Activated effector memory CD4-positive, alpha-beta T cell treated with Interleukin-2 at 50 U/mL for 16 hours (primary cell): ENCODE results near the gene GDAP1L1.
"Not testable (repeated sequence)": the region's sequence is repeated elsewhere in the genome, so short reads cannot be mapped to it uniquely, and the experiment has no call there.

Experiments
- DNase-seq: peaks from one replicate; pipeline ENCODE4 v3.0.0-alpha.2; 2020

GDAP1L1 gene

GRCh38 chr20:44221368-44221954 is 25.6 kb upstream of the GDAP1L1 start:
- DNase-seq, result no peak

GRCh38 chr20:44222027-44222426 is 25.1 kb upstream of the GDAP1L1 start:
- DNase-seq, result no peak

- DNase-seq, result no peak
Measured at GRCh38 chr20:44222633-44223368, 24.3 kb upstream of the GDAP1L1 start.

GRCh38 chr20:44223721-44224120 is 23.4 kb upstream of the GDAP1L1 start:
- DNase-seq, result no peak

GRCh38 chr20:44224637-44225036 is 22.5 kb upstream of the GDAP1L1 start:
- DNase-seq, result no peak

GRCh38 chr20:44228465-44229258 is 18.4 kb upstream of the GDAP1L1 start:
- no peak for DNase-seq

GRCh38 chr20:44231193-44231592 is 15.9 kb upstream of the GDAP1L1 start:
- no peak for DNase-seq

GRCh38 chr20:44231713-44232468 is 15.2 kb upstream of the GDAP1L1 start:
- no peak for DNase-seq

GRCh38 chr20:44232469-44232856 is 14.6 kb upstream of the GDAP1L1 start:
- not testable (repeated sequence) for DNase-seq

GRCh38 chr20:44233436-44234016 is 13.6 kb upstream of the GDAP1L1 start:
- no peak for DNase-seq

GRCh38 chr20:44234566-44235317 is 12.4 kb upstream of the GDAP1L1 start:
- no peak for DNase-seq

- DNase-seq, result no peak
Measured at GRCh38 chr20:44235702-44236101, 11.4 kb upstream of the GDAP1L1 start.

GRCh38 chr20:44236840-44237239 is 10.3 kb upstream of the GDAP1L1 start:
- DNase-seq, result not testable (repeated sequence)

- no peak for DNase-seq
Measured at GRCh38 chr20:44241796-44242195, 5.3 kb upstream of the GDAP1L1 start.

GRCh38 chr20:44245977-44246376 is 1.1 kb upstream of the GDAP1L1 start:
- DNase-seq, result no peak

GRCh38 chr20:44247586-44248409 is 690 bp downstream of the GDAP1L1 start:
- no peak for DNase-seq

- DNase-seq, result no peak
Measured at GRCh38 chr20:44248410-44248759, 1.3 kb downstream of the GDAP1L1 start.

- no peak for DNase-seq
Measured at GRCh38 chr20:44251284-44251683, 4.2 kb downstream of the GDAP1L1 start.

GRCh38 chr20:44253528-44253927 is 6.4 kb downstream of the GDAP1L1 start:
- no peak for DNase-seq

GRCh38 chr20:44254073-44254472 is 7.0 kb downstream of the GDAP1L1 start:
- no peak for DNase-seq

GRCh38 chr20:44255942-44256341 is 8.8 kb downstream of the GDAP1L1 start:
- no peak for DNase-seq
